HL-60 (cell line): ENCODE data around the gene TMPRSS11F.

Source experiments
- DNase-seq, 2 experiments: peaks; one replicate each; pipeline ENCODE4 v3.0.0-alpha.2; 2010 to 2020; ENCODE audit warnings: low read depth in 1 of 2, low spot score in 1 of 2
- H3K27ac ChIP-seq: fragments of 250-450 bp; sonication (Bioruptor Pico); replicated peaks from 2 replicates; pipeline ENCODE4 v1.5.1; 2020; ENCODE audit warnings: mild to moderate bottlenecking, moderate library complexity
- H3K27me3 ChIP-seq: fragments of 250-450 bp; sonication (Bioruptor Pico); 2 replicates; pipeline ENCODE4 v1.5.1; 2021; ENCODE audit warnings: mild to moderate bottlenecking, moderate library complexity; ENCODE audit not compliant: insufficient read depth, poor library complexity, severe bottlenecking
- H3K4me3 ChIP-seq: replicated peaks from 2 replicates; pipeline ENCODE4 v1.5.1; 2011; ENCODE audit warnings: mild to moderate bottlenecking, control low read depth, low read length; ENCODE audit not compliant: insufficient read depth
- CTCF ChIP-seq: IDR thresholded peaks from one replicate; pipeline ENCODE4 v1.5.1; 2011; ENCODE audit warnings: low read length, control low read depth, inconsistent platforms; ENCODE audit not compliant: insufficient read depth
- GABPA ChIP-seq: IDR thresholded peaks from 2 replicates; pipeline ENCODE4 v1.6.1; 2012; ENCODE audit warnings: low read depth
- POLR2AphosphoS5 ChIP-seq: IDR thresholded peaks from 2 replicates; pipeline ENCODE4 v1.6.1; 2012; ENCODE audit warnings: low read depth
- REST ChIP-seq: IDR thresholded peaks from 2 replicates; pipeline ENCODE4 v1.6.1; 2012; ENCODE audit warnings: low read depth; ENCODE audit not compliant: insufficient replicate concordance
- SPI1 ChIP-seq: IDR thresholded peaks from 2 replicates; pipeline ENCODE4 v1.6.1; 2012; ENCODE audit warnings: low read depth, mild to moderate bottlenecking, borderline replicate concordance

Gene TMPRSS11F

GRCh38 chr4:68021185-68021584 is 108.5 kb downstream of the TMPRSS11F start:
- Histone ChIP-seq H3K27me3 (peaks cover 3% of the 10 kb centered on the region), H3K27ac (no peak overlapping the region), H3K4me3 (no peak overlapping the region)
- TF ChIP-seq POLR2AphosphoS5 (no peak), REST (no peak), SPI1 (no peak), CTCF (no peak), GABPA (no peak)
- DNase-seq = no peak

GRCh38 chr4:68011684-68012083 is 118.0 kb downstream of the TMPRSS11F start:
- no peak for DNase-seq
- Histone ChIP-seq H3K27me3 (peaks cover 2% of the 10 kb centered on the region), H3K4me3 (no peak overlapping the region), H3K27ac (no peak overlapping the region)
- TF ChIP-seq GABPA (no peak), REST (no peak), POLR2AphosphoS5 (no peak), CTCF (no peak)
